Measurements from ENCODE around the gene MATN1. TPM values are rescaled to one million over a fixed set of nuclear protein-coding genes. Genes with fewer than 3 reads are reported as not detected.
A peak's percentile ranks its signal among the peaks of the same experiment; 100 is the strongest.

The MATN1 gene
- total RNA-seq, 1 donor from 2014 or later = 0.49 TPM

GRCh38 chr1:30748098-30748698 is 24.8 kb upstream of the MATN1 start:
- H3K27me3 ChIP-seq = no peaks in the 10 kb centered on the region
- intact Hi-C loops (cut with DNase I) = no loop called here
- DNase-seq (ENCODE audit: extremely low spot score in 2 of 2) = no peak
- no peak overlapping the region for H3K4me3 ChIP-seq
- no peak overlapping the region for H3K27ac ChIP-seq
- no peaks in the 10 kb centered on the region for H3K36me3 ChIP-seq
- peaks cover 43% of the 10 kb centered on the region for H3K4me1 ChIP-seq
- TF ChIP-seq POLR2A (IDR thresholded peaks at IDR 0.05) = no peak
- no peak for TF ChIP-seq POLR2AphosphoS5 (IDR thresholded peaks at IDR 0.05; ENCODE audit: insufficient read depth in 1 of 2, low read depth in 1 of 2)
- TF ChIP-seq, protein P1, sequence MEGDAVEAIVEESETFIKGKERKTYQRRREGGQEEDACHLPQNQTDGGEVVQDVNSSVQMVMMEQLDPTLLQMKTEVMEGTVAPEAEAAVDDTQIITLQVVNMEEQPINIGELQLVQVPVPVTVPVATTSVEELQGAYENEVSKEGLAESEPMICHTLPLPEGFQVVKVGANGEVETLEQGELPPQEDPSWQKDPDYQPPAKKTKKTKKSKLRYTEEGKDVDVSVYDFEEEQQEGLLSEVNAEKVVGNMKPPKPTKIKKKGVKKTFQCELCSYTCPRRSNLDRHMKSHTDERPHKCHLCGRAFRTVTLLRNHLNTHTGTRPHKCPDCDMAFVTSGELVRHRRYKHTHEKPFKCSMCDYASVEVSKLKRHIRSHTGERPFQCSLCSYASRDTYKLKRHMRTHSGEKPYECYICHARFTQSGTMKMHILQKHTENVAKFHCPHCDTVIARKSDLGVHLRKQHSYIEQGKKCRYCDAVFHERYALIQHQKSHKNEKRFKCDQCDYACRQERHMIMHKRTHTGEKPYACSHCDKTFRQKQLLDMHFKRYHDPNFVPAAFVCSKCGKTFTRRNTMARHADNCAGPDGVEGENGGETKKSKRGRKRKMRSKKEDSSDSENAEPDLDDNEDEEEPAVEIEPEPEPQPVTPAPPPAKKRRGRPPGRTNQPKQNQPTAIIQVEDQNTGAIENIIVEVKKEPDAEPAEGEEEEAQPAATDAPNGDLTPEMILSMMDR (IDR thresholded peaks at IDR 0.05) = no peak
- H3K9me3 ChIP-seq = no peaks in the 10 kb centered on the region

GRCh38 chr1:30747033-30748008 is 23.9 kb upstream of the MATN1 start:
- TF ChIP-seq, protein P1 (IDR thresholded peaks at IDR 0.05) = no peak
- TF ChIP-seq POLR2AphosphoS5 (IDR thresholded peaks at IDR 0.05; ENCODE audit: insufficient read depth in 1 of 2, low read depth in 1 of 2) = no peak
- no peak for TF ChIP-seq POLR2A (IDR thresholded peaks at IDR 0.05)
- Histone ChIP-seq H3K9me3 (no peaks in the 10 kb centered on the region), H3K4me3 (no peak overlapping the region), H3K27me3 (no peaks in the 10 kb centered on the region), H3K36me3 (no peaks in the 10 kb centered on the region), H3K4me1 (peaks cover 43% of the 10 kb centered on the region), H3K27ac (no peak overlapping the region)
- intact Hi-C loops (cut with DNase I) = no loop called here
- no peak for DNase-seq (ENCODE audit: extremely low spot score in 2 of 2)

- TF ChIP-seq POLR2A (IDR thresholded peaks at IDR 0.05) (no peak), POLR2AphosphoS5 (IDR thresholded peaks at IDR 0.05; ENCODE audit: insufficient read depth in 1 of 2, low read depth in 1 of 2) (no peak)
- TF ChIP-seq, protein P1 (IDR thresholded peaks at IDR 0.05) = no peak
- intact Hi-C loops (cut with DNase I) = no loop called here
- Histone ChIP-seq H3K36me3 (no peaks in the 10 kb centered on the region), H3K27ac (peak overlapping the region; percentile 11), H3K4me1 (peaks cover 37% of the 10 kb centered on the region), H3K4me3 (no peak overlapping the region), H3K27me3 (no peaks in the 10 kb centered on the region), H3K9me3 (no peaks in the 10 kb centered on the region)
- no peak for DNase-seq (ENCODE audit: extremely low spot score in 2 of 2)
Measured at GRCh38 chr1:30746212-30747032, 23.0 kb upstream of the MATN1 start.

GRCh38 chr1:30745834-30746208 is 22.4 kb upstream of the MATN1 start:
- TF ChIP-seq POLR2AphosphoS5 (IDR thresholded peaks at IDR 0.05; ENCODE audit: insufficient read depth in 1 of 2, low read depth in 1 of 2) (no peak), POLR2A (IDR thresholded peaks at IDR 0.05) (no peak)
- TF ChIP-seq, protein P1 (IDR thresholded peaks at IDR 0.05) = no peak

More at GRCh38 chr1:30745834-30746208, 22.4 kb upstream of the MATN1 start:
- Histone ChIP-seq H3K27ac (peak overlapping the region; percentile 11), H3K27me3 (no peaks in the 10 kb centered on the region), H3K4me1 (peaks cover 37% of the 10 kb centered on the region), H3K9me3 (no peaks in the 10 kb centered on the region), H3K4me3 (no peak overlapping the region), H3K36me3 (no peaks in the 10 kb centered on the region)
- intact Hi-C loops (cut with DNase I) = no loop called here
- DNase-seq (ENCODE audit: extremely low spot score in 2 of 2) = no peak
